Medulla oblongata (tissue), 1 donor: ENCODE data around the gene TDRD7.

Experiments used
- DNase-seq: peaks from one replicate; pipeline ENCODE4 v3.0.0-alpha.2; 2015; ENCODE audit errors: extremely low spot score

TDRD7 gene

DNA sequence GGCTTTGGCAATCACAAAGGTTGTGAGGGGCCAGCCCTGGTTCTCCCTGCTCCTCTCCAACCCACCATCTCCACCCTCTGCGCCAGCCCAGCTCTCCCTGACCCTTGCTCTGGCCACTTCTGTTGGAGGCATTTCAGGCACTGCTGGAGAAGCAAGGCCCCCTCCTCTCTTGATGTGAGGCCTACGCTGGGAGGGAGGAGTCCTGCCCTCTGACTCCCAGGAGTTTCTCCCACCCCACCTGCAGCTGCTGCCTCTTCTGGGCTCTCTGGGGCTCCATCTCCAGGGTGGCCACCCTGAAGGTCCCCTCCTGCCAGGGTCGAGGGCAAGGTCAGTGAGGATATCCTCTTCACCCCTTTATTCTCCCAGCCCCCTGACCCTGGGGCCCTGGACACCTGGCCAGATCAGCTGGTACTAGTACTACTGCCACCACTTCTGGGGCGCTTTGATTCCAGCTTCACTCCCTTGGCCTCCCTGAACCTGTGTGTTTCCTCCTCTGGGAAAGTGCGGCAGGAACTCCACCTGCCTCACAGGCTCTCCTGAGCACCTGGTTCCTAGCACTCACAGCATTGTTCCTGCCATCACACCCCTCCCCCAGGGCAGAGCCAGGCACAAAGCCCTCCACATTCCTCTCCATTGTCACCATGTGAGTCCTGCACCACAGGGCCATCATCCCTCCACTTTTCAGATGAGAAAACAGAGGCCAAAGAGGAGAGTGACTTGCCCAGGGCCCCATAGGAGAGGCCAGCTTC is 23.8 kb upstream of the TDRD7 start:
- no peak for DNase-seq

DNA sequence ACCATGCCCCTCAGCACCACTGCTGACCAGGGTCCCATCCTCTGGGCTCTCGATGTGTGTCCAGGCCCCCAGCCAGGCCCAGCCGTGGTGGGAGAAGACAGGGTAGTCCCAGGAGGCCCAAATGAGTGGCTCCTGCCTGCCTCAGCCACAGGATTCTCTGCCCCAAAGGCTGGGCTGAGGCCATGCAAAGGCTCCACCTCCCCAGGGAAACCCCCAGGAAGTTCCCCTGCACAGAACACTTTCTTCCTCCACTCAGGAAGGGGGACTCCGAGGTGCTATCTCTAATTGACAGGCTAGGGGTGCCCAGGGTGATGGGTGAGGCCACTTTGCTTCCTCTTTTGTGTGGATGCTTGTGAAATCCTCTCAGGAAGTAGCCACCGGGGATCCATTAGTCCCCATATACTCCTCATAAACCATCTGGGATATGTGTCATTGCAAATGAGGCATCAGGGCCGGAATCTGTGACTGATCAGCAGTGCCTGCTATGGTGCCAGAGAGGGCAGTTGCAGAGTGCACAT is 23.1 kb upstream of the TDRD7 start:
- DNase-seq: no peak

DNA sequence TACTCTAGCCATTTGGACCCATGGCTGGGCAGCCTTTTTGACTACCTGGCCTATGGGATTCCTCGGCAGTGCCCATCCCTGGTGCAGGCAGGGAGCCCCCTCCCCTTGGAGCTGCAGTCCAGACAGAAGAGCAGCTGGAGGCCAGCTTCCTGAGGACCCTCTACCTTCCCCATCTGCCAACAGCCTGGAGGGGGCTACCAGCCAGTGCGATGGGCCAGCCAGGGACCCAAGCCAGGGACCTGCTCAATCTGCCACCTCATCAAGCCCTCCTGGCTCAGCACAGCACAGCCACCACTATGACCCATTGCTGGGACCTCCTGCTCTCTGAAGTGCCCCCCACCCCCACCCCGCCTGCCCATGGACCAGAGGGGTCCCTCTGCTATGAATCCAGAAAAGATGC is 22.6 kb upstream of the TDRD7 start:
- no peak for DNase-seq

DNA sequence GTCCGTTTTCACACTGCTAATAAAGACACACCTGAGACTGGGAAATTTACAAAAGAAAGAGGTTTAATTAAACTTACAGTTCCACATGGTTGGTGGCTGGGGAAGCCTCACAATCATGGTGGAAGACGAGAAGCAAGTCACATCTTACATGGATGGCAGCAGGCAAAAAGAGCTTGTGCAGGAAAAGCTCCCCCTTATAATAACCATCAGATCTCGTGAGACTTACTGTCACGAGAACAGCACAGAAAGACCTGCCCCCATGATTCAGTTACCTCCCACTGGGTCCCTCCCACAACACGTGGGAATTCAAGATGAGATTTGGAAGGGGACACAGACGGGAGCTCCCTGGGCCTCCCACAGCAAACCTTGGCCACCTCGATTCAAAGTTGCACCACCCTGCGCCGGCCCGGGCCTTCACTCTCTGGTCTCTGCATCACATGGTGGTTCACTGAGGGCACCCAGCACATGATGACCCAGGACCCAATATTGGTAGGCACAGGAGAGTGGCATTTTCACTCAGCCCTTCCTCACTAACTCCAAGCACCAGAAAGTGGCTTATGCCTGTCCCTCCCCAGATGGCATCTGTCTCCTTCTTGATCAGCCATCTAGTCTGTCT is 21.0 kb upstream of the TDRD7 start:
- no peak for DNase-seq

DNA sequence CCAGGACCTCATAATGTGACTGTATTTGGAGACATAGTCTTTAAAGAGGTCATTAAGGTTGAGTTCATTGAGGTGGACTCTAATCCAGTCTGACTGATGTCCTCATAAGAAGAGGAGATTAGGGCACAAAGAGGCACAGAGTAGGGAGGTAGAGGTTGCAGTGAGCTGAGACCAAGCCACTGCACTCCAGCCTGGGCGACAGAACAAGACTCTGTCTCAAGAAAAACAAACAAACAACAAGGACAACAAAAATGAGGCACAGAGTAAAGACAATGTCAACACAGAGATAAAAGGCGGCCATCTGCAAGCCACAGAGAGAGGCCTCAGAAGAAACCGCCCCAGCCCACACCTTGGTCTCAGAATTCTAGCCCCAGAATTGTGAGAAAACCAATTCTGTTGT is 17.0 kb upstream of the TDRD7 start:
- DNase-seq: no peak

DNA sequence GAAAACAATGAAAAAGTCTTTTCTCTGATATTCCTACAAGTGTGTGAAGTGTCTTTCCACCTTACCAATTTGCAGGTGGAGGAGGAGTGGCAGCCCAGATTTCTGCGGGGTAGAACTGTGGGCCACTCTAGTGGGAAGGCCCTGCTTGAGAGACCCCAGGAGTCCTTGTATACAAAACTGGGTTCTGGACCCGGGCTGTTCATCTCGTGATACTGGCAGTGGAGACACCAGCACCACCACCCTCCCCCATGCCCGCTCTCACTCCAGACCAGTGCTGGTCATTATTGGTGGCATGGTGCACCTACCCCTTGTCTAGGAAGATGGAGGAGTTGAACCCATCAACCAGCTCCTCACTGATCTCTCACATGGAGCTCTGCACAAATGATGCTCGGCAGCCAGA is 16.2 kb upstream of the TDRD7 start:
- DNase-seq: no peak

DNA sequence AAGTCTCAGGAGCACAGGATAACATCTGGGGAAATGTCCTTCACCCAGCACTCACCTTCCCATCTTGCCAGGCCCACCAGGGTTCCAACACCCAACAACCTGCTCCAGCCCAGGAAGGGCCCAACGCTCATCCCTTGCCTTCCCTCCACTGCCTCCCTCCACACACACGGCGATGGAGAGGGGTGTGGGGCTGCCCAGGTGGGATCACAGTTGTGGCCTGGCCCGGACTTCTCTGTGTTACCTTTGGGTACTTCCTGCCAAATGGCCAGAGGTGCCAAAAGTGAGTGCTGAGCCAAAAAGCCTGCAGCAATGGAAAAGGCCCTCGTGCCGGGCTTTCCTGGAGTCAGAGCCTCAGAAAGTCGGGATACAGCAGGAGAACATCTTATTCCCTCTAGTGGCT is 15.6 kb upstream of the TDRD7 start:
- DNase-seq: no peak

DNA sequence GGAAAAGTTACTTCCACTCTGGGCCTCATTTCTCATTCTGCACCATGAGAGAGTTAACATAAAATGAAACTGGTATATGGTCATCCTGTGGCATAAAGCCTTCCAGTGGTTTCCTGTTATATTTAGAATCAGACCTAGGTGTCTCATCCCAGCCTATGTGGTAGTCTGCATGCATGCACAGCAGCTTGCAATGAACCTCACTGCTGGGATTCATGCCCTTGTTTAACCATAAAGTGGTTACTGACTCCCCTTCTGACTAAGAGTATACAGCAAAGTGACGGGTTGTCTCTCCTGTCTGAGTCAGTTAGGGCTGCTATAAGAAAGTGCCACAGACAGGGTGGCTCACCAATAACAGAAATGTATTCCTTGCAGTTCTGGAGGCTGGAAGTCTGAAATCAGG is 14.7 kb upstream of the TDRD7 start:
- no peak for DNase-seq

DNA sequence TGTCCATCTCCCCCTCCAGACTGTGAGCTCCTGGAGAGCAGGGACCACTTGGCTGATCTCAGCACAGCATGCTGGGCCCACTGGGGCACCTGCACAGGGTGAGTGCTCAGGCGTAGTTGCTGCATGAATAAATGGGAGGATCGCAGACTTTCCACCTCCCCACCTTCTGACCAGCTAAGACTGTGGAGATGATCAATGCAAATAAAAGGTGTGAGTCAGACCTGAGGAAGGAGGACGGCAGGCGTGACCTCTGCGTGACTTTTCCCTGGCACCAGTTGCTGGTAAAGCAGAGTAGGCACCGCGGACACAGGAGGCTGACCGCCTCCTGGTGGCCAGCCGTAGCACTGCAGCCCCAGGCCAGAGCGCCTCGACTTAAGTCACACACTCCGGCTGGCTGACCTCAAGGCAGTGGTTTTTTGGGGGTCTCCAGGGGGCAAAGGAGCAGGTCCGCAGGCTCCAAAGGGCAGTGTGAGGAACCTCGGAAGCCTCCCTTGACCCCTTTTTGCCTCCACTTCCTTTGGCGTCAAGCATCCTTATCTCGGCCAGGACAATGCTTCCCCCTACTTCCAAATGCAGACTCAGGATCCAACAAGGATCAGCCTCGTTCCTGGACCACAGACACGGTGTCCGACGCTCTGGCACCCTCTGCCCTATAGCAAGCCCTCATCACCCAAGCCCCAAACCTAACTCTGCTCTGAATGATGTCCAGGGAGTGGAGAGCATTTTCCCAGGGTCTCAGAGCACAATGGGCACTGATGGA is 12.7 kb upstream of the TDRD7 start:
- peak; percentile 62 for DNase-seq

DNA sequence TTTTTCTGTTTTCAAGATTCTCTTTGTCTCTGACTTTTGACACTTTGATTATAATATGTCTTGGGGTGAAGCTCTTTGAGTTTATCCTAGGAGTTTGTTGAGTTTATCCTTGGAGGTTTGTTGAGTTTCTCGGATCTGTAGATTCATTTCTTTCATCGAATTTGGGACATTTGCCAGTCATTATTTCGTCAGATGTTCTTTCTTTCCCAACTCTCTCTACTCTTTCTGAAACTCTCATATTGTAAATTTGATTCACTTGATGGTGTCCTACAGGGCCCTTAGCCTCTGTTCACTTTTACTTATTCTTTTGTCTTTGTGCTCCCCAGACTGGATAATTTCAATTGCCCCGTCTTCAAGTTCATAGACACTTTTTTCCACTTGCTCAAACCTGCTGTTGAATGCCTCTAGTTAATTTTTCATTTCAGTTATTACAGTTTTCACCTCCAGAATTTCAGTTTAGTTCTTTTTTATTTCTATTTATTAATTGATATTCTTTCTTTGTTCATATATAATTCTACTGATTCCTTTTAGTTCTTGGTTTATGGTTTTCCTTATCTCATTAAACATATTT is 8.1 kb upstream of the TDRD7 start:
- DNase-seq: no peak

DNA sequence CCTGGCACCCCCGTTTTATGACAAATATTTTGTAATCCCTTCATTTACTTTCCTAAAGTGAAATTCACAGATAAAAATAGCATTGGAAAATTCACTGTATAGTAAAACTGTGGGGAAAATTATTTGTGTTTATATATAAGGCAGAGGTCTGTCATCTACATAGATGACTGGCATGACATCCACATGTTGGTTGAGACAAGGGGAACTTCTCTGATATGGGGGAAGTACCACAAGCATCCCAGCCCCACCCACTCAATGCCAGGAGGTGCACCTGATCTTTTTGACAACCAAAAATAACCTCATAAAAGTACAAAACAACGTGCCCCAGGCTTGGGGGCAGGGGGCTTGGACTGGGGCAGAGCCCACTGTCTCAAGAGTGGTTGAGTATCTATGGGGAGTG is 6.3 kb upstream of the TDRD7 start:
- no peak for DNase-seq

DNA sequence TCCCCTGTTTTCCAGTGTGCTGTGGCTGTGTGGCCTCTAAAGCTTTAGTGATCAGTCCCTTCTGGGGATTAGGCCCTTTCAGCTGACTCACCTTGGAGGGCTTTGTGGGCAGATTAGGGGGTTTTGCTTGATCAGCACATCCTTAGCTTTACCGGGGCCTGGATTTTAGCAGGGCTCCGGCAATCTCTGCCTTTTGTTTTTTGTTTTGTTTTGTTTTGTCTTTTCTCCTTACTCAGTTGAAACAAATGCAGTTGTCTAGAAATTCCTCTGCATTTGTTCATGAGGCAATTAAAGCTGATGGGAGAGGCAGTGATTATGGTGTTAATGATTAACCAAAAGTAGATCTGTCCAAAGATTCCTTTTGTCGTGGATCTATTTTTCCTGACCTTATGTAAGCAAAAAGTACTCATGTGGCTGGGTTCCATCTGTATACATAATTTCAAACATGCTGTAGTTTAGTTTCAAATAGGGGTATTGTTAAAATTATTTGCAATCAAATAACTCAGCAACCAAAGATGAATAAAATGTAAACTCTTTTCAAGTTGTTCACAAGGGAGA is 5.2 kb upstream of the TDRD7 start:
- DNase-seq: no peak

DNA sequence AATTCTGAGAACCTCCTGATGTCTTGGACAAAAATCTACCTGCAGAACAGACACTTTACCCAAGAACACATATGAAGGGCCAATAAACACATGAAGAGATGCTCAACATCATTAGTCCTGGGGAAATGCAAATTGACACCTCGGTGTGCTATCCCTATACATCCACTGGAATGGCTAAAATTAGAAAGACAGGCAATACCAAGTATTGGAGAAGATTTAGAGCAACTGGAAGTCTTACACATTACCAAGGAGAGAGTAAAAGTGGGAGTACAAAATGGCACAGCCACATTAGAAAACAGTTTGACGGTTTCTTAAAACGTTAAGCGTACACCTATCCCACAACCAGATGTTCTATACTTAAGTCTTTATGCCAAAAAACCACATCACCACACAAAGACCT is 3.3 kb upstream of the TDRD7 start:
- no peak for DNase-seq

DNA sequence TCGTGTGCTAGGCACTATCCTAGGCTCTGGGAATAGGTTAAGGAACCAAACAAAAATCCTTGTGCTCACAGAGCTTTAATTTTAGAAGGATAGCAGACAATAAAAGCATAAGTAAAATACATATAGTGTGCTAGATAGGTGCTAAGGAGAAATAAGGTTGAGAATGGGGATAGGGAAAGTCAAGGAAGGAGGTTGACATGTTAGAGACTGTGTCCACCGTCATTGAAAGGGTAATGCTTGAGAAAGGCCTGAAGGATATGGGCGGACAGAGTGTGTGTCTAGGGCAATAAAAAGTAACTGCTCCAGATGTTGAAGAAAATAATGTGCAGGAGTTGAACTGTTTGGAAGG is 482 bp upstream of the TDRD7 start:
- peak; percentile 14 for DNase-seq

DNA sequence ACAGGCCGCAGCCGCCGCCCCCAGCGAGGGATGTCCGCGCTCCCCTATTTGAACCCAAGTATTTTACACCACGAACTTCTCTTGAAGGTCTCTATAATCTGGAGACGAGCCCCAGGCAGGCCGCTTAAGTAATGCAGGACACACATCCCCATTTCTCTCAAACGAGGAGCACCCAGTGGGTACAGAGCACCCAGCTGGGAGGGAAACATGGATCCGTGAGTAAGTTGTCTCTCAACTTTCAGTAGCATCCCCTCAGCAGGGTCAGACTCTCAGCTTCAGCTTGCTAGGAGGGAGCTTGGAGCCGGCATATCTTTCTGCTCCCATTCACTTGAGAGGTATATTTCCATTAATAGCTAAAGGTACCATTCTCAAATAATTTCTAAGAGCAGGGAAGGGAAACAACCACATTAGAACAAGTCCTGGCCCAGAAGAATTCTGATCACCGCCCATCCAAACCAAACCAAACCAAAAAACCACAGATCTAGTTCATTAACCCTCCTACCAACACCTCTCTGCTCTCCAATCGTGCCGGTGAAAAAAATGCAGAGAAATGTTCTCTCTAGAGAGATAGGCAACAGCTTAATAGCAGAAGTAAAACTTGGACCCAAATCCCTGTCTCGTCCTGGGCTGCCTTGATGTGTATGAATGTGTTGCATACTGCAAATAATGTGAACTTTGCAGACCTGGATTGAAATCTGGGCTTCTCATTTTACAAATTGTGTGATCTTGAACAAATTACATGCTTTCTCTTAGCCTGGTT is 910 bp downstream of the TDRD7 start:
- peak; percentile 66 for DNase-seq

DNA sequence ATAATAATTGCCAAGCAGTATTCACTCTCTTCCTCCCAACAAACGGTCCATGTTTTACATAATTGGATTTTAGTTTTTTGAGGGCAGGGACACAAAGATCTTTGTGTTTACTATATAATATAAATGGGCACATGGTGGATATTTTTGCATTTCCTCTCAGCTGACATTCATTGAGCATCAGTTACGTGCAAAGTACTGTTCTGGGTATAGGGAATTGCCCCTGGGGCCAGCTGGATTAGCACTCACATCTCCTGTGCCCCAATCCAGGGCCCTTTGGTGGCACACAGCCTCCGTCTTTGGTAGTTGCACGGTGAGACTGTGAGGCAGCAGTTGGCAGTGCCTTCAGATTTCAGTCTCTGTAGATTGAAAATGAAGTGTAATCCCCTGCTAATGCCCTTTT is 1.6 kb downstream of the TDRD7 start:
- DNase-seq: no peak

DNA sequence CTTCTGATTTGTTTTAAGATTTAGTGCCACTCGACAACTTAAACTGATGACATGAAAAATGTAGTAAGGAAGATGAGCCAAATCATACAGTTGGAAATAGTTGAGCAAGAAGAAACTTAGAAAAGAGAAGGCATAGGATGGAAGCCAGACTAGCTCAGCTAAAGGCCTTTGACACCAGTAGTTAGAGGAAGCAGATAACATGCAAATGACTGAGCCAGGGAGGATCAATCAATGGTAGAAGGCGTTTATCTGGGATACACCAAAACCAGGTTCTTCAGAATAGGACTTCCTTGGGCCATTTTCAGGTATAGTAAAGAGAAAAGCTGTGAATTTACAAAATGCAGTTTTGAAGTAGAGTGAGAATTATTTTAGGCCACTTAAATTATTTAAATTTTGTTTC is 3.2 kb downstream of the TDRD7 start:
- no peak for DNase-seq

DNA sequence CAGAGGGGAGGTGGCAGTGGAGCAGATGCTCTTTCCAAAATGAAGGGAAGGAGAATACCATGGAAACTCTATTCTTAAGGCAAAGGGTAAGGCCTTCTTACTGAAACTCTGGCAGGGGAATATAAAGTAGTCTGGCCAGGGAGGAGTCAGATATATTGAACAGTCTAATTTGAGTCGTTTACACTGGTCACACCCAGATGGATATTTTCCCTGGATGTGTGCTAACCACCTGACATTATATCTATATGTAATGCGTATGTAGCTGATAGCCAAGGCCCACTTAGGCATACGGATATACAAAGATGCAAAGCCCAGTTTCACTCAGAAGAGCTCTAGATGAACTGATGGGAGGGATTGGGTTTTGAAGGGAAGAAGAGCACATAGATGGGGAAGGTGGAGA is 7.0 kb downstream of the TDRD7 start:
- DNase-seq: no peak

DNA sequence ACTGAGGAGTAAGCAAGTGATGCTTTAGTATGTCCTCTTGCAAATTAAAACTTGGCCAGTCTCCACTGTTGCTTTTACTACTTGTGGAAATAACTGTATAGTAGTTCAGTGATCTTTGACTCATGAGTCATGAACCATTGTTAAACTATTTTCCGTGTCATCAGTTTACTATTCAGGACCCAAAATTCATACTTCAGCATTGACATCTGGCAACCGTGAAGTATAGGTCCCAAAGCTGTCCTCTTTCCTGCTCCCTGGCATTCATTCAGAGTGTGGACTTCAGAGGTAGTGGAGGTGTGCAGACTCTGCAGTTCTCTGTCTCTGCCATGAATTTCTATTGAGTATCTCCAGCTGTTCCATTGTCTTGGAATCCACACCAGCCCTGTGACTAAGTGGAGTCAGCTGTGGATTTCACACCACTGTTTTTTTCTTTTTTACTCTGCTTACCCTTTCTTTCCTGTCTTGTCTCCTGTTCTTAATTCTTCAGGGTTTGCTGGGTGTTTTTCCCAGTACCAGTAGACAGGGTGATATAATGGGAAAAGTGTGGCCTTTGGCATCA is 7.5 kb downstream of the TDRD7 start:
- no peak for DNase-seq

DNA sequence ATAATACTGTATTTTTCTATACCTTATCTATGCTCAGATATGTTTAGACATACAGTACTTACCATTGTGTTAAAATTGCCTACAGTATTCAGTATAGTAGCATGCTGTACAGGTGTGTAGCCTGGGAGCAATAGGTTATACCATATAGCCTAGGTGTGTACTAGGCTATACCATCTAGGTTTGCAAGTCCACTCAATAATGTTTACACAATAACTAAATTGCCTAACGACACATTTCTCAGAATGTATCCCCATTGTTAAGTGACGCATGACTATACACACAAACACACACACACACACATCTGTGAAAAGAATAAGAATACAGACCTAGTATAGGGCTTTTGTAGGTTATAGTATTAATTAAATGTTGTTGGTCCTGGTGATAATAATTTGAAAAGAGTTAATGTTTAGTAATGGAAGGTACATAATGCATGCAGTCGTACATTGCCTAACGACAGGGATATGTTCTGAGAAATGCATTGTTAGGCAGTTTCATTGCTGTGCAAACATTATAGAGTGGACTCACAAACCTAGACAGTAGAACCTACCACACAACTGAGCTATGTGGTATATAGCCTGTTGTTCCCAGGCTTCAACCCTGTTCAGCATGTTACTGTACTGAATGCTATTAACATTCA is 13.6 kb downstream of the TDRD7 start:
- no peak for DNase-seq

DNA sequence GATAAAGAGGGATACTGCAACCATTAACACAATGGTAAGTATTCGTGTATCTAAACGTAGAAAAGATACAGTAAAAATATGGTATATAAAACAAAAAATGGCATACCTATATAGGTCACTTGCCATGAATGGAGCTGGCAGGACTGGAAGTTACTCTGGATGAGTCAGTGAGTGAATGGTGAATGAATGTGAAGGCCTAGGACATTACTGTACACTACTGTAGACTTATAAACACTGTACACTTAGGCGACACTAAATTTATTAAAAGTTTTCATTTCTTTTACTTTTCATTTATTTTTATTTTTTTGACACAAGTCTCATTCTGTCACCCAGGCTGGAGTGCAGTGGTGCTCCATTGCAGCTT is 14.1 kb downstream of the TDRD7 start:
- no peak for DNase-seq
